OCI-LY7 (cell line): ENCODE data around the gene APBB1. TPM values are rescaled to one million over a fixed set of nuclear protein-coding genes. Genes with fewer than 3 reads are reported as not detected.

ENCODE experiments used
- BruUV-seq: library from RNA; stranded (reverse); fragments of 400-500 nt; replicated peaks from 2 replicates; lab custom pipeline; 2021; lab: Mats Ljungman, UMichigan
- CTCF ChIA-PET: fragments of 300-600 bp; sonication (Branson Sonifier 250); formaldehyde crosslinking; loops from one replicate; lab custom pipeline; 2022; ENCODE audit warnings: antibody characterized with exemption; ENCODE audit not compliant: unreplicated experiment; lab: Charles Lee
- POLR2A ChIA-PET: fragments of 300-600 bp; sonication (Branson Sonifier 250); formaldehyde crosslinking; loops from one replicate; lab custom pipeline; 2022; ENCODE audit warnings: antibody characterized with exemption; lab: Charles Lee
- DNase-seq: peaks from one replicate; pipeline ENCODE4 v3.0.0-alpha.2; 2015; ENCODE audit warnings: low spot score
- H2AFZ ChIP-seq: fragments of 200-600 bp; sonication (generic), shearing (Covaris generic); 2 replicates; pipeline ENCODE4 v1.6.1; 2014; ENCODE audit warnings: mild to moderate bottlenecking, antibody characterized with exemption, low read length, moderate library complexity
- H3K27ac ChIP-seq: fragments of 200-600 bp; sonication (generic); 2 replicates; pipeline ENCODE4 v1.5.1; 2014; ENCODE audit warnings: mixed run types, low read depth, mild to moderate bottlenecking, moderate library complexity, low read length, inconsistent platforms; ENCODE audit not compliant: poor library complexity, severe bottlenecking
- H3K36me3 ChIP-seq: fragments of 200-600 bp; sonication (generic); 2 replicates; pipeline ENCODE4 v1.6.1; 2014; ENCODE audit warnings: mild to moderate bottlenecking, antibody characterized with exemption, low read length, moderate library complexity, mixed read lengths; ENCODE audit not compliant: insufficient read depth
- H3K4me1 ChIP-seq: fragments of 200-600 bp; sonication (generic); 2 replicates; pipeline ENCODE4 v1.5.1; 2014; ENCODE audit warnings: mild to moderate bottlenecking, low read length; ENCODE audit not compliant: insufficient read depth, poor library complexity, severe bottlenecking
- H3K4me2 ChIP-seq: fragments of 200-600 bp; sonication (generic); 2 replicates; pipeline ENCODE4 v1.6.1; 2014; ENCODE audit warnings: mild to moderate bottlenecking, low read length
- H3K4me3 ChIP-seq: fragments of 200-600 bp; sonication (generic); 2 replicates; pipeline ENCODE4 v1.5.1; 2014; ENCODE audit warnings: mild to moderate bottlenecking, low read depth, low read length; ENCODE audit not compliant: poor library complexity, severe bottlenecking
- H3K79me2 ChIP-seq: fragments of 200-600 bp; sonication (generic); 2 replicates; pipeline ENCODE4 v1.6.1; 2016; ENCODE audit warnings: low read depth, mild to moderate bottlenecking, low read length, moderate library complexity, mixed read lengths; ENCODE audit not compliant: insufficient read depth
- H3K9me2 ChIP-seq: fragments of 200-600 bp; sonication (generic); 2 replicates; pipeline ENCODE4 v1.6.1; 2016; ENCODE audit warnings: mild to moderate bottlenecking, low read length, mixed read lengths; ENCODE audit not compliant: insufficient read depth
- H3K9me3 ChIP-seq: fragments of 200-600 bp; sonication (generic); 2 replicates; pipeline ENCODE4 v1.6.1; 2014; ENCODE audit warnings: mild to moderate bottlenecking, mixed run types, low read length, mixed read lengths
- H4K20me1 ChIP-seq: fragments of 200-600 bp; sonication (generic); 2 replicates; pipeline ENCODE4 v1.6.1; 2014; ENCODE audit warnings: mild to moderate bottlenecking, antibody characterized with exemption, low read length, moderate library complexity, mixed read lengths; ENCODE audit not compliant: insufficient read depth
- CTCF ChIP-seq: fragments of 200-600 bp; sonication (generic); conservative IDR thresholded peaks from 2 replicates; pipeline ENCODE4 v1.5.1; 2014; ENCODE audit warnings: mild to moderate bottlenecking, antibody characterized with exemption, low read length, moderate library complexity, mixed read lengths
- EZH2phosphoT487 ChIP-seq: fragments of 200-600 bp; sonication (generic); IDR thresholded peaks from 2 replicates; pipeline ENCODE4 v1.6.1; 2018; ENCODE audit warnings: low read depth, borderline replicate concordance, mild to moderate bottlenecking, mixed run types, antibody characterized with exemption, low read length, moderate library complexity, mixed read lengths
- intact Hi-C: fragments of 100-400 bp; cut with micrococcal nuclease; formaldehyde crosslinking; loops from one replicate; pipeline ENCODE4 v1.10.0; 2022; ENCODE audit not compliant: unreplicated experiment
- total RNA-seq, 2 experiments: library from RNA; depleted of rRNA in 1 of 2; stranded (reverse); fragments of >200 nt in 1 of 2; shearing (Covaris generic) in 1 of 2; gene quantifications; 2 replicates each; pipeline ENCODE4 v1.2.3, GENCODE V29; 2014 to 2022

APBB1 gene
- total RNA-seq, 2 experiments from 2014 or later: 25.5 to 30.4 TPM

DNA sequence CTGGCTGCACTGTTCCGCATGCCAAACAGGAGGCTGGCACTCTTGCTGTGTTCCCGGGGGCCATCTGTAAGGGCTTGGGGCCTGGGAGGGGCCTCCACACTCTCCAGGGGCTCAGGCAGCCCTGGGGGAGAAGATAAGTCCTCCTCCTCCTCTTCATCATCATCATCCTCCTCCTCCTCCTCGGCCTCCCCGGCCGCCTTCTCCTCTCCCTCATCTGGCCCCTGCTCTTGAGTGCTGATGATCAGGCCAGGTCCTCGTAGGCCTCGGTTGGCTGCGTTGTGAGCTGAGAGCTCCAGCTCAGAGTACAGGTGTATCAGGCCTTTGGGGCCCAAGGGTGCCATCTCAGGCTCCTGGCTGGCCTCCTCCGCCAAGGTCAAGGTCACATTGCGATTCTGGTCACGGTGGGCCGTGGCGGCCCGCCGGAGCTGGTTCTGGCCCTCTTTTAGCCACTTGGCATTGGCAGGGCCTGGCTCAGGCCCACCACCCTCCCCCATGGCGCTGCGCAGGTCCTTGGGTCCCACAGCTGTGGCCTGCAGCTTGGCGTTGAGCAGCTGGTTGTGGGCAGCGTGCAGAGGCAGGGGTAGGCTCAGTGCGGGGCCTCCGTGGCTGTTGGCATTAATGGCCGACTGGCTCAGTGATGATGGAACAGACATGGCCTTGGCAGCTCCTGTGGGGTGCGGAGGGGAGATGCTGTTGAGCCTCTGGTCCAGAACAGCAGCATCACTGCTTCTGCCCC, 8.0 kb downstream of the APBB1 start:
- CTCF ChIA-PET: no interaction called here
- H3K4me3 ChIP-seq: no peak overlapping the region
- H4K20me1 ChIP-seq: no peaks in the 10 kb centered on the region
- H3K27ac ChIP-seq: no peak overlapping the region
- H3K79me2 ChIP-seq: no peaks in the 10 kb centered on the region
- H3K36me3 ChIP-seq: peaks cover 17% of the 10 kb centered on the region; the same call in 1 of the 2 replicates
- no peak overlapping the region for H3K4me2 ChIP-seq
- H3K9me3 ChIP-seq: no peaks in the 10 kb centered on the region
- intact Hi-C loops: no loop called here
- DNase-seq: no peak
- no peaks in the 10 kb centered on the region for H3K9me2 ChIP-seq
- POLR2A ChIA-PET: interaction anchor here (1.0 to 1.8 kb wide), 4 partner anchors 9 to 61 kb away, joined by 3 to 4 read pairs (median 4); no protein-coding TSS in a partner anchor
- H3K4me1 ChIP-seq: peaks cover 27% of the 10 kb centered on the region
- H2AFZ ChIP-seq: no peak overlapping the region
- BruUV-seq: no TSS peak
- TF ChIP-seq CTCF (no peak), EZH2phosphoT487 (no peak)

- Histone ChIP-seq H3K27ac (no peak overlapping the region), H4K20me1 (no peaks in the 10 kb centered on the region), H2AFZ (no peak overlapping the region), H3K4me1 (peaks cover 58% of the 10 kb centered on the region), H3K9me3 (no peaks in the 10 kb centered on the region), H3K4me2 (no peak overlapping the region), H3K36me3 (peaks cover 18% of the 10 kb centered on the region; the same call in 1 of the 2 replicates), H3K4me3 (no peak overlapping the region), H3K79me2 (no peaks in the 10 kb centered on the region), H3K9me2 (no peaks in the 10 kb centered on the region)
- DNase-seq: no peak
- TF ChIP-seq EZH2phosphoT487: no peak
- no peak for TF ChIP-seq CTCF
- POLR2A ChIA-PET: interaction anchor here (1.3 to 2.2 kb wide), 3 partner anchors 11 to 21 kb away, joined by 4 to 8 read pairs (median 6); no protein-coding TSS in a partner anchor
- intact Hi-C loops: no loop called here
- CTCF ChIA-PET: interaction anchor here (0.6 kb wide), 2 partner anchors 147 to 148 kb away, joined by 3 to 4 read pairs; no protein-coding TSS in a partner anchor
- BruUV-seq: no TSS peak
These were observed 12.5 kb downstream of the APBB1 start for GRCh38 chr11:6406370-6406769.

DNA sequence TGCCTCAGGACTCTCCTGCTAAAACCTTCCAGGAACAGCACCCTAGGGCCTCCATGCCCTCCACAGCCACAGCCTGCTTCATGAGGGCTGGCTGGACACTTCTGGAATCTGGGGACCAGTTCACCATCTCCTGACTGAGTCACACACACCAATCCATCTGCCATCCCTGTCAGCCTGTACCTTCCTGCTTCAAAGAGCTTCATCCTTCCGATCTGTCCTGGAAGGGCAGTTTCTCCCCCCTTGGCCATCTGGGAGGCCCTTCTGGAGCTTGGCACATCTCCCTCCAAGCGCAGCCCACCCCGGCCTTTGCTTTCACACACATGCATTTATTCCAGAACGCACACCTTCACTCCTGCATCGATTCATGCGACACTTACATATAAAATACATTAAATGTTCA, 13.0 kb downstream of the APBB1 start:
- Histone ChIP-seq H3K9me3 (no peaks in the 10 kb centered on the region), H3K4me3 (no peak overlapping the region), H2AFZ (no peak overlapping the region), H3K9me2 (no peaks in the 10 kb centered on the region), H3K4me1 (peaks cover 60% of the 10 kb centered on the region), H3K36me3 (peaks cover 23% of the 10 kb centered on the region), H3K27ac (no peak overlapping the region), H4K20me1 (no peaks in the 10 kb centered on the region), H3K79me2 (no peaks in the 10 kb centered on the region), H3K4me2 (no peak overlapping the region)
- CTCF ChIA-PET: interaction anchor here (0.6 kb wide), 2 partner anchors 147 to 148 kb away, joined by 3 to 4 read pairs; no protein-coding TSS in a partner anchor
- BruUV-seq: no TSS peak
- intact Hi-C loops: no loop called here
- DNase-seq: no peak
- TF ChIP-seq EZH2phosphoT487: no peak
- no peak for TF ChIP-seq CTCF
- POLR2A ChIA-PET: interaction anchor here (1.4 to 2.2 kb wide), 2 partner anchors 12 to 22 kb away, joined by 6 to 8 read pairs; no protein-coding TSS in a partner anchor
